GM18520 (cell line): ENCODE measurements around the gene SYNGAP1.
"Not testable (repeated sequence)": the region's sequence is repeated elsewhere in the genome, so short reads cannot be mapped to it uniquely, and the experiment has no call there.

ENCODE experiments used
- ATAC-seq: cut with Tn5 transposase; IDR thresholded peaks from one replicate; pipeline ENCODE4 v1.9.1; 2021; ENCODE audit not compliant: unreplicated experiment

SYNGAP1 gene

GRCh38 chr6:33399881-33400280 lies 20.0 kb upstream of the SYNGAP1 start:
- ATAC-seq = not testable (repeated sequence)

DNA sequence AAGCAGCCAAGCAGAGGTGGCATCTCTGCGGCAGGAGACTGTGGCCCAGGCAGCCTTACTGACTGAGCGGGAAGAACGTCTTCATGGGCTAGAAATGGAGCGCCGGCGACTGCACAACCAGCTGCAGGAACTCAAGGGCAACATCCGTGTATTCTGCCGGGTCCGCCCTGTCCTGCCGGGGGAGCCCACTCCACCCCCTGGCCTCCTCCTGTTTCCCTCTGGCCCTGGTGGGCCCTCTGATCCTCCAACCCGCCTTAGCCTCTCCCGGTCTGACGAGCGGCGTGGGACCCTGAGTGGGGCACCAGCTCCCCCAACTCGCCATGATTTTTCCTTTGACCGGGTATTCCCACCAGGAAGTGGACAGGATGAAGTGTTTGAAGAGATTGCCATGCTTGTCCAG lies 15.0 kb upstream of the SYNGAP1 start:
- no peak for ATAC-seq

- ATAC-seq = no peak
These were observed 14.4 kb upstream of the SYNGAP1 start for GRCh38 chr6:33405386-33405940.

DNA sequence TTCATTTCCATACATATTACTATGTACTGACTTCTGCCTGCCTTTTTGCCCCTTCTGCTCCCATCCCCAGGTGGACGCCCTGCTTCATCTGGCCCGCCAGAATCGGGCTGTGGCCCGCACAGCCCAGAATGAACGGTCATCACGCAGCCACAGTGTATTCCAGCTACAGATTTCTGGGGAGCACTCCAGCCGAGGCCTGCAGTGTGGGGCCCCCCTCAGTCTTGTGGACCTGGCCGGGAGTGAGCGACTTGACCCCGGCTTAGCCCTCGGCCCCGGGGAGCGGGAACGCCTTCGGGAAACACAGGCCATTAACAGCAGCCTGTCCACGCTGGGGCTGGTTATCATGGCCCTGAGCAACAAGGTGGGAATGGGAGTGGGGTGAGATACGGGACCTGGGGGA lies 13.7 kb upstream of the SYNGAP1 start:
- no peak for ATAC-seq

DNA sequence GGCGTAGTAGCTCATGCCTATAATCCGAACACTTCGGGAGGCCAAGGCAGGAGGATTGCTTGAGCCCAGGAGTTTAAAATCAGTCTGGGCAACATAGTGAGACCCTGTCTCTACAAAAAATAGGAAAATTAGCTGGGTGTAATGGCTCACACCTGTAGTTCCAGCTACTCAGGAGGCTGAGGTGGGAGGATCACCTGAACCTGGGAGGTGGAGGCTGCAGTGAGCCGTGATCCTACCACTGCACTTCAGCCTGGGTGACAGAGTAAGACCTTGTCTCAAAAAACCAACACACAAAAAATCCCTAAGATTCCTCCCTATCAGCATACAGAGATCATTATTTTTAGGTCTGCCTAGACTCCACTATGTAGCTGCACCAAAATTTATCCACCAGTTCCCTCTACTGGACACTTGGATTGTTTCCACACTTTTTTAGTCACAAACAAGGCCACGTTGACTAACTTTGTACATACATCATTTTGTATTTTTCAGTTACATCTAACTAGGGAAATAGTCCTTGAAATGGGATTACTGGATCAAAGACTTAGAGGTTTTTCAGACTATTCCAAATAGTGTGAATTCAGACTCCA lies 12.6 kb upstream of the SYNGAP1 start:
- ATAC-seq = no peak

GRCh38 chr6:33410050-33410710 lies 9.7 kb upstream of the SYNGAP1 start:
- peak; percentile 86 for ATAC-seq

GRCh38 chr6:33410711-33411631 lies 8.9 kb upstream of the SYNGAP1 start, which contains the start of gene PHF1:
Gene PHF1, plus strand, starts transcription at chr6:33411014. Its CDS starts 1,250 bp downstream, at chr6:33412264.
- ATAC-seq = peak; percentile 16

DNA sequence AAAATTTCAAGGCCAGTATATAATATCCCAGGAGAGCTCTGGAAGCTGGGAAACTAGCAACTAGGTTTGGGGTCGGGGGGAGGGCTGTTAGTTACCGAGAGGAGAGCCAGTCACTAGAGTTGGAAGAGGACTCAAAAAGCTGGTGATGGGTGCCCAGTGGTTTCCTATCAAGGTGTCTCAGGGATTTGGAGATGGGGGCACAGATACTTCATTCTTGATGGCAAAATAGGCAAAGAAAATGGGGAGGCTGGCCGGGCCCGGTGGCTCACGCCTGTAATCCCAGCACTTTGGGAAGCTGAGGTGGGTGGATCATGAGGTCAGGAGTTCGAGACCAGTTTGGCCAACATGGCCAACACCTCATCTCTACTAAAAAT lies 8.2 kb upstream of the SYNGAP1 start:
- no peak for ATAC-seq

DNA sequence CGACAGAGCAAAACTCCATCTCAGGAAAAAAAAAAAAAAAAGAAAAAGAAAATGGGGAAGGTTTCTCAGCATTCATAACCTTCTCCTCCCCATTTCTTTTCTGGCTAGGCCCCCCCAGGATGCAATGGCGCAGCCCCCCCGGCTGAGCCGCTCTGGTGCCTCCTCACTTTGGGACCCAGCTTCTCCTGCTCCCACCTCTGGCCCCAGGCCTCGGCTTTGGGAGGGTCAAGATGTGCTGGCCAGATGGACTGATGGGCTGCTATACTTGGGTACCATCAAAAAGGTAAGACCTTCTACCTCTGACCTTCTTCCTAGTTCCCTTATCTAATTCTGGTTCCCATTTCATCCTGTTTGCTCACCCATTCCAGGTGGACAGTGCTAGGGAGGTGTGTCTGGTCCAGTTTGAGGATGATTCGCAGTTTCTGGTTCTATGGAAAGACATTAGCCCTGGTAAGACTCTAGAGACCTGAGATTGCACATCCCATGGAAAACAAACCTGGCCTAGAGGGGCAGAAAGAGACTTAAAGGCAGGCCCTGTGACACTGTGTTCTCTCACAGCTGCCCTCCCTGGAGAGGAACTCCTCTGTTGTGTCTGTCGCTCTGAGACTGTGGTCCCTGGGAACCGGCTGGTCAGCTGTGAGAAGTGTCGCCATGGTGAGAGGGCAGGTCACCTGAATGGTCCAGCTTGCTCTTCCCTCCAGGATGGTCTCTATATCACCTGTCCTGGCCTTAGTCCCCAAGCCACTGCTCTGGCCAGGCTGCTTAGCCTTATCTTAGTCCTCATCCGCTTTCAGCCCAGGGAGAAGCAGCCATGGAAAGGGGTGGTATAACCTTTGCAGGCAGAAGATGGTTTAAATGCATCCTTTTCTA lies 7.5 kb upstream of the SYNGAP1 start:
- ATAC-seq = no peak

DNA sequence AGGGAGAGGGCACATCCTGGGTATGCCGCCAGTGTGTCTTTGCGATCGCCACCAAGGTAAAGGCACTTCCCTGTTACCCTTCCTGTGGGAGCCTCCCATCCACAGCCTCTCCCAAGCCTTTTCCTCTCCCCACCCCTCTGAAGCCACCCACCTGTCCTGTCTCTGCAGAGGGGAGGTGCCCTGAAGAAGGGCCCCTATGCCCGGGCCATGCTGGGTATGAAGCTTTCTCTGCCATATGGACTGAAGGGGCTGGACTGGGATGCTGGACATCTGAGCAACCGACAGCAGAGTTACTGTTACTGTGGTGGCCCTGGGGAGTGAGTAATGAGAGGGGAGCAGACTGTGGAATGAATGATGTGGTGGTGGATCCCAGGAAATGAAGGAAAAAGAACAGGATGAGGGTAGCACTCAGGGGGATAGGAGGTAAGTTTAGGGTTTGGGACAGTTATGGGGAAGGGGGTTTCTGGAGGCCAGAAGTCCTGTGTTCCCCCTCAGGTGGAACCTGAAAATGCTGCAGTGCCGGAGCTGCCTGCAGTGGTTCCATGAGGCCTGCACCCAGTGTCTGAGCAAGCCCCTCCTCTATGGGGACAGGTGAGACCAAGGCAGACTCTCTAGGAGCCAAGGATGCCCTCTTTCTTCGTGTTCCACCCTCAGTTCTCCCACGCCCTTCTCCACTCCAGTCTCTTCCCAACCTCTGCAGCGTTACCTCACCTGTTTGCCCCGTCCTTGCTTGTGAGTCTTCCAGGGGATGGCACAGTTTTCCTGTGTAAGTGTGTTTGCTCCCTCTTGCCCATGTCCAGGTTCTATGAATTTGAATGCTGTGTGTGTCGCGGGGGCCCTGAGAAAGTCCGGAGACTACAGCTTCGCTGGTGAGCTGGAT lies 6.4 kb upstream of the SYNGAP1 start:
- no peak for ATAC-seq

- ATAC-seq = no peak
These were observed 5.1 kb upstream of the SYNGAP1 start for GRCh38 chr6:33414592-33415271.

- ATAC-seq = no peak
These were observed 4.0 kb upstream of the SYNGAP1 start for GRCh38 chr6:33415831-33416230.

- ATAC-seq = no peak
These were observed 3.3 kb upstream of the SYNGAP1 start for GRCh38 chr6:33416386-33417127.

DNA sequence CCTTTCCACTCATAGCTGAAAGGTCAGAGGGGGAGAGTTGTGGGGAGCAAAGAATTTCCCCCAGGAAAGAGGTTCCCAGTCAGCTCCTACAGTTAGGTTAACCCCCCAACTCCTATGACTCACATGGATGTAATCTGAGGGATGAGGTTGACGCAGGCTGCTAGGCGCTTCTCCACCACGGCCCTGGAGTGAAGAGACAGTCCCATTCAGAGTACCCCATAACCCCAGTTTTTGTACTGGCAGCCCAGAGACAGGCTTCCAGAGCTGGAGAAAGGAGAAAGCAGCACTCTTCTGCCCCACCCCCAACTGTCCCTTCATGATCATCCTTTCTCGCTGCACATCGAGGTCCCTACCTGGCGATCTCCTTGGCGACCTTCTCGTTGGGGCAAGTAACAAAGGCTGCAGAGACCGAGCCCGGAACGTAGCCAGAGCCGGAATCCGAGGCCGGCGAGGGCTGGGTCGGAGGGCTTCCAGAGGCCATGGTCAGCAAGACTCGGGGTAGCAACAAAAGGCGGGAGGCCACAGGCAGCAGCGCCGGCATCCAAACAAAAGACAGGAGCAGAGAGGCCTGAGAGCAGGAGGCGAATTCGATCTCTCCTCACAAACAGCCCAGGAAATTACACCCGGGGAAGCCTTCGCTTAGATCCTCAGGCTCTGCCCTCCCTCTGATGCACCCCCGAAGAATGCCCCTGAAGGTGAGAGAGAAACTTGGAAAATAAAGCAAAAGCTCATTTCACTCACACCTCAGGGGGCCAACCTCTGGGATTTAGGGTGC lies 2.5 kb upstream of the SYNGAP1 start:
- ATAC-seq = no peak

DNA sequence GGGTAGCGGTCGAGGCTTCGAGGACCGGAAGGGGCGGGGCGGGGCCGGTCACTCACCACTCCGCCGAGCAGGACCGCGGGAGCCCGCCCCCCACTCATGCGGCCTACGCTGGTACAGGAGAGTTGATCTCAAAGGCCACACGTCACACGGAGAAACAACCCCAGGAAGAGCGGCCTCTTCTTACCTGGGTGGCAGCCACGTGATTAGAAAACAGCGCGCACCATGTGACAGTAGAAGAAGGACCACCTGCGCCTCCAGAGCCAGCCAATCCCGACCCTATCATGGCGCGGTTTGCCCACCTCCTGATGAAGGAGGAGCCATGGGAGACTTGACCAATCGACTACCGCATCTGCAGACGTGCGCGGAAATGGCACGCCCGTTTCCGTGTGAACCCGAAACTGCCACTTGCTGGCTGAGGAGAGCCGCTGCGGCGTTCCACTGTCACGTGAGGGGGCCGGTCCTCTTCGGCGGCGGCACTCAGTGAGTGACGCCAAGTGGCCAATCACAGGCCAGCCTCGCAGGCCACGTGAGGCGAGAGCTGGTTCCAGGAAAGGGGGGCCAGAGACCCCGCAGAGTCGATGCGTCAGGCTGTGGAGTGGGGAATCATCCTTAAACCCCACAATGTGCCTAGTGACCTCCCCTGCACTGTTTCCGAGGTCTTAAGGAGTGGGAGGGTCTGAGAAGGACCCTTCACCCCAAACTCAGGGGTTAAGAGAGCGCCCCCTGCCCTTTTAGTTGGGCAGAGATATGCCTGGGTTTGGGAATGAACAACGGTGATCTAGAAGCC lies 1.8 kb upstream of the SYNGAP1 start, which contains the start of gene CUTA:
Gene CUTA, minus strand, starts transcription at position 205 of the 787 bp plus-strand sequence. Its CDS starts 107 bp downstream, at position 98.
- peak; percentile 78 for ATAC-seq

- no peak for ATAC-seq
These were observed 1.1 kb upstream of the SYNGAP1 start for GRCh38 chr6:33418690-33419291.
